Activated T-cell treated with anti-CD3 and anti-CD28 coated beads, Interleukin-2, amount 50 U/mL, for 1 hour (primary cell): ENCODE results near the gene HGF.

Experiments used
- DNase-seq: peaks from one replicate; pipeline ENCODE4 v3.0.0-alpha.2; 2020

Gene HGF

DNA sequence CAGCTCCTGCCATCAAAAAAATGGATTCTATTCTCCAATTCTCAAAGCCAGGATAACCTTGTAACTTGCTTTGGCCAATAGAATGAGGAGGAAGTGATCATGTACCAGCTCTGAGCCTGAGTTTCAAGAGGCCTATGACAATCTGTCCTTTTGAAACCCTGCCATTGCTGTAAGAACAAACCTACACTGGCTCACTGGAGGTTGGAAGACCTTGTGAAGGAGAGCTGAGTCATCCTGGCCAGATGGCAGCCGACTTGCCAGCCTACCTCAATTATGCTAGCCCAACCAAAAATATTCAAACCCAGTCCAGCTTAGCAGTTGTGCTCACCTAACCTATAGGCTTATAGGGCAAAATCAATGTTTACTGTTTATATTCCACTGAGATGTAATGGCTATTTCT lies 93.0 kb downstream of the HGF start:
- no peak for DNase-seq

DNA sequence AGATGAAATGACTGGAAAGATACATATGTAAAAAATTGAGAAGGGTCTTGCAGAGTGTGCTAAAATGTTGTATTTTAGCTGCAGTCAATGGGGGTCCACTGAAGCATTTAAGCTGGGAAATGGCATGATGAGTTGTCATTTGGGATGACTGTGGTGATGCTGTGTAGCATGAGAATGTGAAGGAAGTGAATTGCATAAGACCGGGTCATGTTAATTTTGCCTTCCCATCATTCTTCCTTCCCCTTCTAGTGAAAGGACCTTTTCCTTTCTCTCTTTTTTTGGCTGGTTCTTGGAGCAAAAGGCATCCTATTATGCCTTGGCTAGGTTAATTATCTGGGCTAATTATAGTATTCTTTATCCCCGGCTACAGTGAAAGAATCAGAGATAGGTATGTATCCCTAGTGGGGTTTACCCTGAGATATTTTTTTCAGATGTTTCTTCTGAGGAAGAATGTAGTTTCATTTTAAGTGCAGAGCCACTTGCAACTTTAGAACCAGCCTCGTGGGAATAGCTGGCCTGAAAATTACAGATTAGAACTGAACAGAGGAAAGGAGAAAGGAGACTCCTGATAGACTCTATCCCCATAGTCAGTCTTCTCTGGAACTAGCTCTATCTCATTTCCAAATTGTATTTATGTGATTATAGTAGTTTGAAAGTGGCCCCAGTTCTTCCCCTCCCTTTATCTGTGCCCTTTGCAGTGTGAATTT lies 93.6 kb downstream of the HGF start:
- DNase-seq: no peak

- DNase-seq: no peak
These were observed 95.4 kb downstream of the HGF start for GRCh38 chr7:81674431-81674830.

GRCh38 chr7:81672872-81673271 lies 97.0 kb downstream of the HGF start:
- DNase-seq: no peak

- no peak for DNase-seq
These were observed 100.3 kb downstream of the HGF start for GRCh38 chr7:81669476-81670105.

- DNase-seq: no peak
These were observed 103.6 kb downstream of the HGF start for GRCh38 chr7:81666209-81666608.

DNA sequence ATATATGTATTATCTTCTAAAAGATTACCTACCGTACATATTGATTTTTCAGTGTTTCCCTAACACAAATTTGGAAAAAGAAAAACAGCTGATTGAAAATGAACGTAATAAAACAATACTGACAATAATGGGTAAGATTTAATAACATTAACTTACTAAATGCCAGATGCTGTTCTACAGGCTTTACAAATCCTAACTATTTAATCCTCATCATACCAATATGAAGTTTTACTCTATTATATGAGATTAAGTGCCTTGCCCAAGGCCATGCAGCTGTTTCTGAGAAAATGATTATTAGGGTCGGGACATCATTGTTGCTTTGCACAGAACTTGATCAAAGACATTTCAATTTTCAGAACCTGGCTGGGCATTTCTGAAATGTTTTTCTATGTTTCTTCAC lies 104.6 kb downstream of the HGF start:
- DNase-seq: no peak

- no peak for DNase-seq
These were observed 105.5 kb downstream of the HGF start for GRCh38 chr7:81664304-81664703.

GRCh38 chr7:81662531-81662930 lies 107.3 kb downstream of the HGF start:
- DNase-seq: no peak

- no peak for DNase-seq
These were observed 110.0 kb downstream of the HGF start for GRCh38 chr7:81659697-81660395.

GRCh38 chr7:81657551-81657950 lies 112.3 kb downstream of the HGF start:
- no peak for DNase-seq

GRCh38 chr7:81655271-81655670 lies 114.6 kb downstream of the HGF start:
- DNase-seq: no peak

DNA sequence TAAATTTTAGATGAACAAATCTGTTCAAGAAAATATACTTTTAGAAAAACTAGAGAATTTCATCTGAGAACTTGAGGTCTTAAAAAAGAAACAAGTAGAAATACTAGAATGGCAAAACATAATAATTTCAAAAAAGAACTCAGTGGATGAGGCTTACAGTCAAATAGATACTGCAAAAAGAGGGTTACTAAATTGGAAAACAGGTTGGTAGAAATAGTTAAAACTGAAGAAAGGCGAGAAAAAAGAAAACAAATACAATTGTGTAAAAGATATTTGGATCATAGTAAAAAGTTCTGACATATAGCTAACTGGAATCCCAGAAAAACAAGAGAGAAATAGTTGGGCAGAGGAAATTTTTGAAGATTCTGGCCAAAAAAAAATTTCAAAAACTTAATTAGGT lies 117.6 kb downstream of the HGF start:
- DNase-seq: no peak
